Tibial artery (tissue), 4 donors: ENCODE data around the gene SRSF4.

Experiments
- DNase-seq, 2 donors: peaks; one replicate each; pipeline ENCODE4 v3.0.0-alpha.2; 2019
- H3K27ac ChIP-seq, 2 donors: fragments of 200-600 bp; sonication (generic) in 1 of 2; 1 replicate in 1 of 2; 2 replicates in 1 of 2; pipeline ENCODE4 v1.5.1; 2018 to 2019; ENCODE audit warnings: mild to moderate bottlenecking in 1 of 2
- H3K27me3 ChIP-seq, 2 donors: fragments of 200-600 bp; sonication (generic) in 1 of 2; one replicate each; pipeline versions ENCODE4 v1.5.1 to v1.6.0; 2016 to 2019
- H3K36me3 ChIP-seq, 3 donors: fragments of 200-600 bp; sonication (generic) in 2 of 3; one replicate each; pipeline ENCODE4 v1.5.1; 2016 to 2019; ENCODE audit warnings: mild to moderate bottlenecking in 2 of 3
- H3K4me1 ChIP-seq, 4 donors: fragments of 200-600 bp; sonication (generic) in 2 of 4; 1 replicate in 3 of 4; 2 replicates in 1 of 4; pipeline ENCODE4 v1.5.1; 2016 to 2019
- H3K4me3 ChIP-seq, 2 donors: fragments of 200-600 bp; sonication (generic) in 1 of 2; 1 replicate in 1 of 2; 2 replicates in 1 of 2; pipeline ENCODE4 v1.5.1; 2018 to 2019; ENCODE audit warnings: mild to moderate bottlenecking in 2 of 2
- H3K9me3 ChIP-seq, 3 donors: fragments of 200-600 bp; sonication (generic) in 1 of 3; one replicate each; pipeline ENCODE4 v1.5.1; 2016 to 2019
- CTCF ChIP-seq, 2 experiments: fragments of 200-600 bp in 1 of 2; fragments of 450-650 bp in 1 of 2; IDR thresholded peaks; one replicate each; pipeline ENCODE4 v1.5.1; 2017 to 2019; ENCODE audit warnings: antibody characterized with exemption in 2 of 2, mild to moderate bottlenecking in 1 of 2, moderate library complexity in 1 of 2
- intact Hi-C: fragments of 100-400 bp; cut with DNase I; formaldehyde crosslinking; loops from one replicate; pipeline ENCODE4 v1.15.0; 2023; ENCODE audit warnings: low total_unique reads

The SRSF4 gene

GRCh38 chr1:29181413-29182225 is at the start of gene SRSF4:
Gene SRSF4 (minus strand): TSS chr1:29181900. CDS start chr1:29181752, 148 bp downstream.
- intact Hi-C loops = loop anchor here (5.0 kb wide), 1 partner anchor 59 kb away; the partner anchor contains the start of gene TMEM200B
- peak; percentile 68 for TF ChIP-seq CTCF (IDR thresholded peaks at IDR 0.05)
- Histone ChIP-seq H3K36me3 (peaks cover 0 to 7% (median 0%) of the 10 kb centered on the region in 3 donors), H3K27ac (peak within 1 kb of the TSS; percentile 99), H3K27me3 (no peaks in the 10 kb centered on the region), H3K4me3 (peak within 1 kb of the TSS; percentile 78 to 82), H3K9me3 (no peaks in the 10 kb centered on the region), H3K4me1 (peaks cover 0 to 47% (median 38%) of the 10 kb centered on the region in 4 donors)
- DNase-seq = peak; percentile 98 to 100

DNA sequence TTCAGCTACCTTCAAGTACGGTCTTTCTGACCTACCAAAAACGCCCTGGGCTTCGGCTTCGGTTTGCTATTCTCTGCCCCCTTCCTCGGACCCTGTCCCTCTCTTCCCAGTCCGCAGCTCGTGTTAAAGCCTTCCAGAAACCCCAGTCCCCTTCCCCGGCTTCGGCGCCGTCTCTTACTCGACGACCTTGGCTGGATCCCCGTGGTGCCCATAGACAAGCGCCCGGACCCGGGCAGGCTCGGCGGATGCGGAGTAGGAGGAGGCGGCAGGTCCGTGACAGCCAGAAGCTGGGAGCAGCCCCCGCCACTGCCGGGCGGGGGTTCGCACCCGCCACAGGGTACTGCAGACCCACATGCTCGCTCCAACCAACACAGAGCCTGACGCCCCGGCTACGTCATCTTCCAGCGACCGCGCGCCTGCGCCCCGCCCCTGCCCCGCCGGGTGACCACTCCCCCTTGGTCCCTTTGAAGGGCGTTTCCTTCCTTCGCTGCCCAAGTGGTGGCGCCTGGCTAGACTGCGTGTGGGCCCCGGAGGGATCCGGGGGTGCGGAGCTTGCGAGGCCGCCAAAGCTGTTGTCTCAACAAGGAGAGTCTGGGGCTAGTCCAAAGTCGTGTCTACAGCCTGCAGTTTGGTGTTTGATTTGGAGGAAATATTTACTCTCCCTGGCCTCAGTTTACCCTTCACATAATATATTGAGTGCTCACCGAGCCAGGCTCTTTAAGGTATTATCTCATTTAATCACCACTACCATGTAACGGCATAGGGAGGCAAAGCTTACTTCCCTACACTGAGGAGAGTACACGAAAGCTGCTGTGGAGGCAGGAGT is 49.1 kb upstream of the SRSF4 start, which contains the start of gene MECR:
TSS of gene MECR (minus strand) at position 382 of the 826 bp plus-strand sequence. CDS start at position 354, 28 bp downstream.
- DNase-seq = peak; percentile 88 to 96
- peak in 1 of 2 experiments; percentile 16 for TF ChIP-seq CTCF (IDR thresholded peaks at IDR 0.05)
- intact Hi-C loops = loop anchor here (5.0 kb wide), 1 partner anchor 1482 kb away; no protein-coding TSS in a partner anchor
- Histone ChIP-seq H3K4me1 (peaks cover 0 to 22% (median 13%) of the 10 kb centered on the region in 4 donors), H3K36me3 (no peaks in the 10 kb centered on the region), H3K4me3 (peak within 1 kb of the TSS; percentile 65 to 81), H3K27ac (peak within 1 kb of the TSS; percentile 69 to 71), H3K27me3 (no peaks in the 10 kb centered on the region), H3K9me3 (no peaks in the 10 kb centered on the region)

- Histone ChIP-seq H3K36me3 (peaks cover 0 to 2% (median 0%) of the 10 kb centered on the region in 3 donors), H3K4me1 (peaks cover 0 to 21% (median 13%) of the 10 kb centered on the region in 4 donors), H3K9me3 (no peaks in the 10 kb centered on the region), H3K27ac (peak overlapping the region; percentile 69 to 71), H3K27me3 (no peaks in the 10 kb centered on the region), H3K4me3 (peak overlapping the region; percentile 65 to 81)
- TF ChIP-seq CTCF (IDR thresholded peaks at IDR 0.05) = no peak
- intact Hi-C loops = loop anchor here (5.0 kb wide), 1 partner anchor 1482 kb away; no protein-coding TSS in a partner anchor
- no peak for DNase-seq
Measured at GRCh38 chr1:29230204-29230552, 48.5 kb upstream of the SRSF4 start.

- no peak for TF ChIP-seq CTCF (IDR thresholded peaks at IDR 0.05)
- Histone ChIP-seq H3K4me1 (peaks cover 0 to 21% (median 13%) of the 10 kb centered on the region in 4 donors), H3K36me3 (peaks cover 0 to 28% (median 18%) of the 10 kb centered on the region in 3 donors), H3K9me3 (no peaks in the 10 kb centered on the region), H3K4me3 (no peak overlapping the region), H3K27me3 (no peaks in the 10 kb centered on the region), H3K27ac (no peak overlapping the region)
- intact Hi-C loops = no loop called here
- DNase-seq = no peak
Measured at GRCh38 chr1:29227511-29227910, 45.8 kb upstream of the SRSF4 start.

DNA sequence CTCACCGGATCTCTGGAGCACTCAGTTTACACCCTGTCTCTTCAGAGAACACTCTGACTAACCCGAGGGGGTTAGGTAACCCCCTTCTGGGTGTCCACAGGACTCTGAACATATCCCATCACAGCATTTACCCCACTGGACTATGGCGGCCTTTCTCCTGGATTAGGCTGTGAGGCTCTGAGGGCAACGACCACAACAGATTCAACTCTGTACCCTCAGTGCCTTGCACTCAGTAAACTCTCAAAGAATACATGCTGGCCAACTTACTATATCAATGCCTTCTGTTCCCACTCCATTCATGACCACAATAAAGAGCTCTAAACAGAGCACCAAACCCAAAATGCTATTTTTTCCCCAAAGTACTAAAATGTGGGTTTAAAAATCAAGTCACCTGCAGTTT is 43.7 kb upstream of the SRSF4 start:
- H3K4me1 ChIP-seq = peaks cover 0 to 15% (median 7%) of the 10 kb centered on the region in 4 donors
- intact Hi-C loops = no loop called here
- no peak overlapping the region for H3K27ac ChIP-seq
- no peak overlapping the region for H3K4me3 ChIP-seq
- no peaks in the 10 kb centered on the region for H3K9me3 ChIP-seq
- no peak for TF ChIP-seq CTCF (IDR thresholded peaks at IDR 0.05)
- no peak for DNase-seq
- H3K36me3 ChIP-seq = peaks cover 0 to 36% (median 25%) of the 10 kb centered on the region in 3 donors
- no peaks in the 10 kb centered on the region for H3K27me3 ChIP-seq
